ENCODE data around the gene SLC17A6. TPM values are rescaled to one million over a fixed set of nuclear protein-coding genes. Genes with fewer than 3 reads are reported as not detected.

SLC17A6 gene
- total RNA-seq (not detected), polyA plus RNA-seq (not detected)
- long read RNA-seq, donor 1, result 0 reads
- long read RNA-seq, donor 2, result 0 reads
- long read RNA-seq, donor 3, result 0 reads
- long read RNA-seq, donor 4, result 0 reads
- long read RNA-seq, donor 5, result 0 reads

DNA sequence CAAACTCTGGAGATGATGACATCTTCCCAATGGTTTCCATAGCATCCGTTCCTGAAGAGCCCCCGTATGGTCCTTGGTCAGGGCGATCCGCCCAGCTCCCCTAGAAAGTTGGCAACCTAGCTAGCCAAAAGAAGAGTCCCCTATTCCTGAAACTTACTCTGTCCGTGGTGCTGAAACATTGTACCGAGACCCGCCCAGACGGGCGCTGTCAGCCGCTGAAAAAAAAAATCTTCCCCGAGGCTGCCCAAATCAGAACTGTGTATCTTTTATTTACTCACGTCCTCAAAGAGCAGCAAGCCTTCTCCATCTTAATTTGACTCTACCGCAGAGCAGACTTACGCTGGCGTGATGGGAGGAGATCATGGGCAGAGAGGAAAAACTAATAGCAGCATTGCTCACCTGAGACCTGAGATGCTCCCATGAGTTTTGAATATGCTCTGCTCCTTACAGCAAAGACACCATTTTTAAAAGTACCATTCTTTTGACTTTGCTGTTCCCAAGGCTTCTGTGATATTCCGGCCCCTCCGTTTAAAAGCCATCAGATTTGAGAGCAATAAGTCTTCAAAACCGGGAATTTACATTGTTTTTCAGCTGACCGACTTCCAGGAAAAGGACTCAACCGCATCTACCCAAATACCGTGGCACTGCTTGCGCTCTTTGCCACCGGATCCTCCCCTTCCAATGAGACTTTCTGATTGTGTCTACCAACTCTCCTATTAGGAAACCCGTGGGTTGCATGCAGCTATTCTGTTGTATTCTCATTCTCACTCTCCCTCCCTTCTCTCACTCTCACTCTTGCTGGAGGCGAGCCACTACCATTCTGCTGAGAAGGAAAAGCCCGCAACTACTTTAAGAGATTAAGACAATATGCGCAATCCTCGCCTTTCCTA lies at the start of gene SLC17A6:
TSS of gene SLC17A6 (plus strand) at position 786 of the 890 bp plus-strand sequence. CDS start 153 bp downstream, outside the sequence.
- Histone ChIP-seq H3K9ac (ENCODE audit: insufficient read depth in 1 of 2, low read length in 2 of 2) (no peak within 1 kb of the TSS), H3K36me3 (ENCODE audit: control insufficient read depth in 4 of 4, insufficient read depth in 4 of 4, low read length in 4 of 4) (no peaks in the 10 kb centered on the region), H3K27me3 (ENCODE audit: control insufficient read depth in 3 of 3, insufficient read depth in 3 of 3, low read length in 2 of 3) (peaks cover 13 to 54% (median 52%) of the 10 kb centered on the region in 3 donors), H3K4me3 (no peak within 1 kb of the TSS), H3K27ac (ENCODE audit: low read depth in 1 of 2, low read length in 1 of 2) (no peak within 1 kb of the TSS), H3K4me1 (ENCODE audit: control insufficient read depth in 5 of 5, insufficient read depth in 5 of 5, low read length in 5 of 5) (no peaks in the 10 kb centered on the region), H3K9me3 (ENCODE audit: control insufficient read depth in 4 of 4, insufficient read depth in 3 of 4, low read length in 3 of 4) (peaks cover 0 to 11% (median 0%) of the 10 kb centered on the region in 4 donors)
- peak; percentile 54 to 79 (median 61) for DNase-seq
- WGBS, 2 donors, result 4% methylated on average over 28 of the region's 28 CpGs
- TF ChIP-seq, protein P1, sequence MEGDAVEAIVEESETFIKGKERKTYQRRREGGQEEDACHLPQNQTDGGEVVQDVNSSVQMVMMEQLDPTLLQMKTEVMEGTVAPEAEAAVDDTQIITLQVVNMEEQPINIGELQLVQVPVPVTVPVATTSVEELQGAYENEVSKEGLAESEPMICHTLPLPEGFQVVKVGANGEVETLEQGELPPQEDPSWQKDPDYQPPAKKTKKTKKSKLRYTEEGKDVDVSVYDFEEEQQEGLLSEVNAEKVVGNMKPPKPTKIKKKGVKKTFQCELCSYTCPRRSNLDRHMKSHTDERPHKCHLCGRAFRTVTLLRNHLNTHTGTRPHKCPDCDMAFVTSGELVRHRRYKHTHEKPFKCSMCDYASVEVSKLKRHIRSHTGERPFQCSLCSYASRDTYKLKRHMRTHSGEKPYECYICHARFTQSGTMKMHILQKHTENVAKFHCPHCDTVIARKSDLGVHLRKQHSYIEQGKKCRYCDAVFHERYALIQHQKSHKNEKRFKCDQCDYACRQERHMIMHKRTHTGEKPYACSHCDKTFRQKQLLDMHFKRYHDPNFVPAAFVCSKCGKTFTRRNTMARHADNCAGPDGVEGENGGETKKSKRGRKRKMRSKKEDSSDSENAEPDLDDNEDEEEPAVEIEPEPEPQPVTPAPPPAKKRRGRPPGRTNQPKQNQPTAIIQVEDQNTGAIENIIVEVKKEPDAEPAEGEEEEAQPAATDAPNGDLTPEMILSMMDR (IDR thresholded peaks at IDR 0.05; ENCODE audit: control extremely low read depth, extremely low read depth), result no peak
- ATAC-seq (ENCODE audit: insufficient read depth, low FRiP score), result no peak

DNA sequence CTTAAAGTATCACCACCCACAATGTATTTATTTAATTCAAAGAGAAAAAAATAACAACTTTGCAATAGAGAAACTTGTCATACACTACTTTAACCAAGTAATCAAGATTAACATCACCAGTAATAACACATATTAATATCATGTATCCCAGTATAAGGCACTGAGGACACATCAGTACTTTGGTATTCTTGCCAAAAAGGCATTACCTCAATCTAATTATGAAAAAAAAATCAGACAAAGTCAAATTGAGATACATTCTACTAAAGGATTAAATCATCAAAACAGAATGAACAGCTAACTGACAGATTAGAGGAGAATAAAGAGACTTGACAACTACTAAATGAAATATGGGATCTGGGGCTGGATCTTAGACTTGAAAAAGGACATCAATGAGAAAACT lies 35.8 kb upstream of the SLC17A6 start:
- DNase-seq (no peak), ATAC-seq (ENCODE audit: insufficient read depth, low FRiP score) (no peak)
- Histone ChIP-seq H3K9me3 (ENCODE audit: control insufficient read depth in 4 of 4, insufficient read depth in 3 of 4, low read length in 3 of 4) (no peaks in the 10 kb centered on the region), H3K27me3 (ENCODE audit: control insufficient read depth in 3 of 3, insufficient read depth in 3 of 3, low read length in 2 of 3) (no peaks in the 10 kb centered on the region), H3K9ac (ENCODE audit: insufficient read depth in 1 of 2, low read length in 2 of 2) (no peak overlapping the region), H3K36me3 (ENCODE audit: control insufficient read depth in 4 of 4, insufficient read depth in 4 of 4, low read length in 4 of 4) (no peaks in the 10 kb centered on the region), H3K4me3 (no peak overlapping the region), H3K27ac (ENCODE audit: low read depth in 1 of 2, low read length in 1 of 2) (no peak overlapping the region), H3K4me1 (ENCODE audit: control insufficient read depth in 5 of 5, insufficient read depth in 5 of 5, low read length in 5 of 5) (no peaks in the 10 kb centered on the region)
- TF ChIP-seq, protein P1 (IDR thresholded peaks at IDR 0.05; ENCODE audit: control extremely low read depth, extremely low read depth), result no peak

DNA sequence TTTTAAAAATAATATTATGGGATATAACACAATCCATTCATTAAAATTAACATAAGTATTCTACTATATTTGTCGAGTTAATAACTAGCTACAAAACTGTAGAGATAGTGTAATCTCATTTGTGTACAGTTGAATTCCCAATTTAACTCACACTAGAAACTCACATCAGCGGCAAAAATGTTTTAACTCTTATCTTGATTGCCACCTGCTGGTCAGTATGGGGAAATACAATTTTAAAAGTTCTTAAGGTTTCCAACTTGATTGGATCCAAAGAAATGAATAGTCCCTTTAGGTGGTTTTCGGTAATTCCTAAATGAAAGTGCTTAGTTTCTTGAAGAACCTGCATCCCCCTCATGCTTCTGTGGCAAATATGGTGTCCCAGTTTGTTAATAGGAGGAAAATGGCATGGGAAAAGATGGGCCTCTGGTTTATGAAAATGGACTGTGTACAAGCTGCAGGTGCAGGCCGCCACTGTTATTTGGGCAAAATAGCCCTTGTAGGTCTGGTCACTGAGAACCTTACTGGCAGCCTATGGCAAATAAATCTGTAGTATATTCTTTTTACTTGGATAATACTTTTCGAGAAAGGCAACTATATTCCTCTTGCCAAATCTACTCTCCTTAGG lies 33.7 kb upstream of the SLC17A6 start:
- no peak overlapping the region for H3K27ac ChIP-seq (ENCODE audit: low read depth in 1 of 2, low read length in 1 of 2)
- H3K27me3 ChIP-seq (ENCODE audit: control insufficient read depth in 3 of 3, insufficient read depth in 3 of 3, low read length in 2 of 3), result no peaks in the 10 kb centered on the region
- no peaks in the 10 kb centered on the region for H3K9me3 ChIP-seq (ENCODE audit: control insufficient read depth in 4 of 4, insufficient read depth in 3 of 4, low read length in 3 of 4)
- no peaks in the 10 kb centered on the region for H3K36me3 ChIP-seq (ENCODE audit: control insufficient read depth in 4 of 4, insufficient read depth in 4 of 4, low read length in 4 of 4)
- no peak overlapping the region for H3K4me3 ChIP-seq
- TF ChIP-seq, protein P1 (IDR thresholded peaks at IDR 0.05; ENCODE audit: control extremely low read depth, extremely low read depth), result peak; percentile 36
- no peak for ATAC-seq (ENCODE audit: insufficient read depth, low FRiP score)
- H3K4me1 ChIP-seq (ENCODE audit: control insufficient read depth in 5 of 5, insufficient read depth in 5 of 5, low read length in 5 of 5), result no peaks in the 10 kb centered on the region
- DNase-seq, result peak in 2 of 3 donors; percentile 38 to 50
- 47 to 53% methylated on average over 5 of the region's 5 CpGs for WGBS, 2 donors
- H3K9ac ChIP-seq (ENCODE audit: insufficient read depth in 1 of 2, low read length in 2 of 2), result no peak overlapping the region
